IgD-negative memory B cell (primary cell): ENCODE results near the gene SIPA1L2. TPM values are rescaled to one million over a fixed set of nuclear protein-coding genes. Genes with fewer than 3 reads are reported as not detected.
A peak's percentile ranks its signal among the peaks of the same experiment; 100 is the strongest.
"Not testable (repeated sequence)": the region's sequence is repeated elsewhere in the genome, so short reads cannot be mapped to it uniquely, and the experiment has no call there.

Experiments
- H3K27ac Mint-ChIP-seq, 3 donors: one replicate each; pipeline ENCODE4 v1.8.0; 2020 to 2022; ENCODE audit warnings: mild to moderate bottlenecking in 3 of 3, mixed read lengths in 3 of 3, moderate library complexity in 1 of 3
- H3K27me3 Mint-ChIP-seq: one replicate; pipeline ENCODE4 v1.8.0; 2021; ENCODE audit warnings: mixed read lengths
- H3K36me3 Mint-ChIP-seq: one replicate; pipeline ENCODE4 v1.8.0; 2020; ENCODE audit warnings: mild to moderate bottlenecking, mixed read lengths
- H3K4me1 Mint-ChIP-seq, 3 donors: one replicate each; pipeline ENCODE4 v1.8.0; 2020 to 2022; ENCODE audit warnings: mixed read lengths in 3 of 3, mild to moderate bottlenecking in 1 of 3
- H3K4me3 Mint-ChIP-seq, 4 donors: one replicate each; pipeline ENCODE4 v1.8.0; 2020 to 2022; ENCODE audit warnings: mild to moderate bottlenecking in 4 of 4, mixed read lengths in 4 of 4, moderate library complexity in 3 of 4
- H3K9me3 Mint-ChIP-seq, 3 donors: one replicate each; pipeline ENCODE4 v1.8.0; 2020 to 2021; ENCODE audit warnings: mixed read lengths in 3 of 3, mild to moderate bottlenecking in 1 of 3
- polyA plus RNA-seq: library from polyadenylated mRNA; unstranded; fragments of 300-500 nt; fragmentation: Illumina TruSeq; gene quantifications from one replicate; pipeline ENCODE4 v1.2.3, GENCODE V29; 2021

Gene SIPA1L2
- polyA plus RNA-seq, 1 donor from 2014 or later: not detected

DNA sequence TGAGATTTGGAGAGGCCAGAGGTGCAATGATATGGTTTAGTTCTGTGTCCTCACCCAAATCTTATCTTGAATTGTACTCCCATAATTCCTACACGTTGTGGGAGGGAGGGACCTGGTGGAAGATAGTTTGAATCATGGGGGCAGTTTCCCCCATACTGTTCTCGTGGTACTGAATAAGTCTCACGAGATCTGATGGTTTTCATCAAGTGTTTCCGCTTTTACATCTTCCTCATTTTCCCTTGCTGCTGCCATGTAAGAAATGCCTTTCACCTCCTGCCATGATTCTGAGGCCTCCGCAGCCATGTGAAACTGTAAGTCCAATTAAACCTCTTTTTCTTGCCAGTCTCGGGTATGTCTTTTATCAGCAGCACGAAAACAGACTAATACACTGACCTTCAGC is 17.1 kb downstream of the SIPA1L2 start:
- not testable (repeated sequence) for H3K36me3 Mint-ChIP-seq, H3K27me3 Mint-ChIP-seq, H3K4me3 Mint-ChIP-seq, H3K27ac Mint-ChIP-seq, H3K9me3 Mint-ChIP-seq, H3K4me1 Mint-ChIP-seq

DNA sequence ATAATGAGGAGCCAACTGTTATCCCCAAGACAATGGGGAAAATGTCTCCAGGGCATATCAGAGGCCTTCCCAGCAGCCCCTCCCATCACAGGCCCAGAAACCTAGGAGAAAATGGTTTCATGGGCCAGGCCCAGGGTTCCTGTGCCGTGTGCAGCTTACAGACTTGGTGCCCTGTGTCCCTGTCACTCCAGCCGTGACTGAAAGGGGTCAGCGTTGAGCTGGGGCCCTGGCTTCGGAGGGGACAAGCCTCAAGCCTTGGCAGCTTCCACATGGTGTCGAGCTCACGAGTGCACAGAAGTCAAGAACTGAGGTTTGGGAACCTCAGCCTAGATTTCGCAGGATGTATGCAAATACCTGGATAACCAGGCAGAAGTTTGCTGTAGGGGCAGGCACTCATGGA is 18.1 kb downstream of the SIPA1L2 start:
- no peaks in the 10 kb centered on the region for H3K36me3 Mint-ChIP-seq
- no peaks in the 10 kb centered on the region for H3K9me3 Mint-ChIP-seq
- no peak overlapping the region for H3K4me3 Mint-ChIP-seq
- peaks cover 2% of the 10 kb centered on the region for H3K27me3 Mint-ChIP-seq
- no peaks in the 10 kb centered on the region for H3K4me1 Mint-ChIP-seq
- no peak overlapping the region for H3K27ac Mint-ChIP-seq

DNA sequence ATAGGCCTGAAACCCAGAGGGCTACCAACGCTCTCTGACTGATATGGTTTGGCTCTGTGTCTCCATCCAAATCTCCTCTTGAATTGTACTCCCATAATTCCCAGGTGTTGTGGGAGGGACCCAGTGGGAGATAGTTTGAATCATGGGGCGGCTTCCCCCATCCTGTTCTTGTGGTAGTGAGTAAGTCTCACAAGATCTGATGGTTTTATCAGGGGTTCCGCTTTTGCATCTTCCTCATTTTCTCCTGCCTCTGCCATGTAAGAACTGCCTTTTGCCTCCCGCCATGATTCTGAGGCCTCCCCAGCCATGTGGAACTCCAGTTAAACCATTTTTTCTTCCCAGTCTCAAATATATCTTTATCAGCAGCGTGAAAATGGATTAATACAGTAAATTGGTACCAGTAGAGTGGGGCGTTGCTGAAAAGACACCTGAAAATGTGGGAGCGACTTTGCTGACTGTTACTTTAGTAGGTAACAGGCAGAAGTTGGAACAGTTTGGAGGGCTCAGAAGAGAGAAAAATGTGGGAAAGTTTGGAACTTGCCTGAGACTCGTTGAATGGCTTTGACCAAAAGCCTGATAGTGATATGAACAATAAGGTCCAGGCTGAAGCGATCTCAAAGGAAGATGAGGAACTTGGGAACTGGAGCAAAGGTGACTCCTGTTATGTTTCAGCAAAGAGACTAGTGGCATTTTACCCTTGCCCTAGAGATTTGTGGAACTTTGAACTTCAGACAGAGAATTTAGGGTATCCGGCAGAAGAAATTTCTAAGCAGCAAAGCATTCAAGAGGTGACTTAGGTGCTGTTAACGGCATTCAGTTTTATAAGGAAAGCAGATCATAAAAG is 18.8 kb downstream of the SIPA1L2 start:
- H3K36me3 Mint-ChIP-seq, H3K9me3 Mint-ChIP-seq, H3K27me3 Mint-ChIP-seq, H3K4me1 Mint-ChIP-seq: not testable (repeated sequence)
- Mint-ChIP-seq H3K27ac (peak overlapping the region in 1 of 3 donors; percentile 73), H3K4me3 (peak overlapping the region in 1 of 4 donors; percentile 1)

DNA sequence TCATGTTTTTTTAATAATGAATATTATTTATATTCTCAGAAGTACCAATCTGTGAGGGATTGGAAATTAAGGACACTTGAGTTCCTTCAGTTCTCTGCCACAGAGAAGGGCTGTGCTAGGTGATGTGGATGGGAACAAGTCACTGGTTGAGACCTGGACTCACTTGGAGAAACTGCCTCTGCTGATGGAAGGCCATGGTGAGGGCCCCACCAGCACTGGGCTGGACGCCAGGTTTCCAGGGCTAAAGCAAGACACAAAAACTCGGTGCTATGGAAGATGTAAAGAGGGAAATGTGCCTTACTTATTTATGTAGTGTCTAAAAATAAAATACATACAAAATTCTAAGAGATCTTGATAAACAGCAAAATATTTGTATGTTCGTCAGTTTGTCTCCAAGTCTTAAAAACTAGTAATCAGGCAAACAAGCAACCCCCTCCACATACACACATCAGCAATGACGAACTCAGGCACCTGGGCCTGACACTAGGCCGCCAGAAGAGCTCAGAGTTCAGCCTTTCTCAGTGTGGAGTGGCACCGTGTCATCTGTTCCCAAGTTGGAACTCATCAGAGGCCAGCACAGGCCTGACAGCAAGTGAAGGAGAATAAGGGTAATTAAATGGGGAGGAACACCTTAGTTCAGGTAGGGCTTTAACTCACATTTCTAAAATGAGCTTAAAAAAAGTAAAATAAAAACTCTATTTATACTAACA is 19.6 kb downstream of the SIPA1L2 start:
- Mint-ChIP-seq H3K27ac (no peak overlapping the region), H3K36me3 (no peaks in the 10 kb centered on the region), H3K9me3 (no peaks in the 10 kb centered on the region), H3K4me1 (no peaks in the 10 kb centered on the region), H3K27me3 (no peaks in the 10 kb centered on the region), H3K4me3 (no peak overlapping the region)

DNA sequence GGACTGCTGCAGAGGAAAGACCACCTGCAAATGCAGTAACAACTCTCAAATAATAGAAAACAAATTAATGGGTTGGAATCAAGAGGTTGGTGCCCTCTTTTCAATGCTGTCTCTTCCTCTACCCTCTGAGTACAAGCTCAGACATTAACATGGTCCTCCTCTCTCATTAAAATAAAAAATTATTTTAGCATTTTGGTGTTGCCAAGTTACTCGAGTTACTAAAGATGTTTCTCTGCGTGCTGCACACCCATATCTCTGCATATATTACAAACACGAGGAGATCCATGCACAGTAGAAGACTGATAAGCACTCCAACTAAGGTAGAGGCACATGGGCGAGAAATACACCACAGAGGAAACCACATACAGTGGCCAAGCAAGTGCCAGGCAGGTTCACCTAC is 21.5 kb downstream of the SIPA1L2 start:
- Mint-ChIP-seq H3K9me3 (no peaks in the 10 kb centered on the region), H3K27ac (no peak overlapping the region), H3K4me3 (no peak overlapping the region), H3K36me3 (no peaks in the 10 kb centered on the region), H3K4me1 (no peaks in the 10 kb centered on the region), H3K27me3 (no peaks in the 10 kb centered on the region)

DNA sequence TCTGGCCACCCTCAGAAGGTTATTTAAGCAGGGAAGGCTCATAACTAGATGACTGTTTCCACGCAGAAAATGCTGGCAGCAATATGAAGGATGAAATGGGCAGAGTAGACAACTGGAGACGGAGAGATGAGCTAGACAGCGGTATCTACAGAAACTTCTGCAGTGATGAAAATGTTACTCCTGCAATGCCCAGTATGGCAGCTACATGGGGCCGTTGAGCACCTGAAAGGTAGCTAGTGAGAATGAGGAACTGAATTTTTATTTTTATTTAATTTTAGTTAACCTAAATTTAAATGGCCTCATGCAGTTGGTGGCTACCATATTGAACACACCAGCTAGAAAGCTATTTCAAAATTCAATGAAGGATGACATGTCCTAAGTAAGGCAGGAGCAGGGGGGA is 27.3 kb downstream of the SIPA1L2 start:
- Mint-ChIP-seq H3K4me3 (no peak overlapping the region), H3K27me3 (no peaks in the 10 kb centered on the region), H3K4me1 (peaks cover 0 to 12% (median 4%) of the 10 kb centered on the region in 3 donors), H3K9me3 (no peaks in the 10 kb centered on the region), H3K27ac (no peak overlapping the region), H3K36me3 (peaks cover 2% of the 10 kb centered on the region)

DNA sequence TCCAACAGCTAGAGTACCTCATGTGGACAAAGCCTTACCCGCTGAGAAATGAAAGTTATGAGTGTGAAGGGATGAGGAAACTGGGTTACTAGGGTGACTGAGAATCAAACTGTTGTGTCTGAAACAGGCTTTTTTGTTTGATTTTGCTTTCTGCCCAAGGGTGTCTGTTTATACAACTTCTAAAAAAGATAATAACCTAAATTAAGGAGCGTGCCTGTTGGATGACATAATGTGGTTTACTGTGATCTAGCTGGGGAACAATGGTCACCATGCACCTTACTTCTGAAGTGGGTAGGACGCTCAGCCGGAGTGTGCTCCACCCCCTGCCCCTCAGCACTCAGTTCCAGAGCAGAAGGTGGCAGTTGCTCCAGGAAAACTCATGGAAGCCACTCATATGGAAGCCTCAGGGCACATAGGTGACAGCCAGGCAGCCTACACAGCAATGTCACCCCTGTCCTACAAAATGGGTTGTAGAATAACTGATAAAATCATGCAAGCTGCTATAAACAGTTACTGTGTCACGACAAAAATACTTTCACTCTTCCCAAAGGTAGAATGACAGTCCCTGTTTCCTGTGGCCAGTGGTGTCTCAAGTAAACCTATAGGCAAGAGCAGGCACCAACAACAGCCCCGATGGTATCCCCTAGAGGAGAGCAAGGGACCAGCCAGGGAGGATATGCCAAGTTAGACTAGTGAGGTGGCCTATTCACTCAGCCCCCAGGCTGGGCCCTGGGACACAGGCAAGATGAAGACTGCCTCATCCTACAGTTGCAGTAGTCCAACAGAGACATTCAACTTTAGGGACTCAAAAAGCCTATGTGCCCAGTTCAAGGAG is 29.3 kb downstream of the SIPA1L2 start:
- Mint-ChIP-seq H3K4me3 (peak overlapping the region in 1 of 4 donors; percentile 36), H3K36me3 (peaks cover 2% of the 10 kb centered on the region), H3K9me3 (no peaks in the 10 kb centered on the region), H3K4me1 (peaks cover 6 to 21% (median 9%) of the 10 kb centered on the region in 3 donors), H3K27ac (no peak overlapping the region), H3K27me3 (no peaks in the 10 kb centered on the region)

DNA sequence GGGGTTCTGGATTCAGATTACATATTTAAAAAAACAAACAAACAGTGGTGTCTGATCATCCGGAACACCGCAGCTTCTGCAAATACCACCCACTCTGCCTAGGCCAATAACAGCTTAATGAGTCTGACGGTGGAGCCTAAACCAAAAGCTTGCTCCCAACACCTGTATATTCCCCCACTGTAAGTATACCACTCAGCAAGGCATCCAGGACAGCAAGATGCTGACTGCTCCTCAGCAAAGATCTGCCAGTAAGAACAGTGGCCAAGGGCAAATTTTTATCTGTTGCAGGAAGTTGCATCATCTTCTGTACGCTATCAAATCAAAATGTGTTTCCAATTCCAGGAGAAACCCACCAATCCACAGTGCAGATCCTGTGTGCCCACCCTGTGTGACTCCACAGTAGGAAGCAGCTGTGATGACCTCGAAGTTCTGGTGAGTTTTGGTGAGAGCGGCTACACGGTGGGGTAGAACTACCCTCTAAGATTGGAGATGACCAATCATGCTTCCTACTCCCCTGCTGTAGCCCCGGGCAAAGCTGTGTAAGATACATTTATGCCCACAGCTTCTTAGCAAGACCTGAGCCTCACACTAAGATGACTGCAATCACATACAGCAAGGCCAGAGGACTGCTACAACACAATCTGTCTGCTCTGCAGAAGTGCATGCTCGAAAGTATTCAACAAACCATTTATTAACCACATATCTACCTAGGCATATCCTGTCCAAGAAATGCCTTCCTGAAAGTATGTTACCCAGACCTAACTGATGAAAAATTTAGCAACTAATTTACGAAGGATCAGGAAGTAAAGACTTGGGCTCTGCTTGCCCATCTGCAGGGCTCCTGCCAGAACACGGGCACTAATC is 30.5 kb downstream of the SIPA1L2 start:
- Mint-ChIP-seq H3K4me1 (peaks cover 6 to 21% (median 9%) of the 10 kb centered on the region in 3 donors), H3K36me3 (peaks cover 2% of the 10 kb centered on the region), H3K27me3 (no peaks in the 10 kb centered on the region), H3K27ac (no peak overlapping the region), H3K9me3 (no peaks in the 10 kb centered on the region), H3K4me3 (peak overlapping the region in 2 of 4 donors; percentile 59 to 81)

DNA sequence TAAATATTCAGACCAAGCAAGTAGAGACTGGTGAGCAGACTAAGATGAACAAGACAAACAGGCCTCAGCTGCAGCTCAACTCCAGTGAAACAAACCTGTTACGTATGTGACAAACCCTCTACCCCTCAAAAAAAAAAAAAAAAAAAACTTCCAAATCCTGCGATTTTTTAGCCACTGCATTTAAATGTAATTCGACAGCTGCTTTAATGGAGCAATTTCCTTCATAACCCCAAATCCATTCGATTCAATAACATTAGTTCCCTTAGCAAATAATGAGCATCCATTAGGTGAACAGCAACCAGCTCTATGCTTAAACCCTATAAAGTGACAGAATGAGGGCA is 31.1 kb downstream of the SIPA1L2 start:
- peaks cover 2% of the 10 kb centered on the region for H3K36me3 Mint-ChIP-seq
- H3K27ac Mint-ChIP-seq: no peak overlapping the region
- H3K27me3 Mint-ChIP-seq: no peaks in the 10 kb centered on the region
- peaks cover 6 to 23% (median 9%) of the 10 kb centered on the region in 3 donors for H3K4me1 Mint-ChIP-seq
- no peaks in the 10 kb centered on the region for H3K9me3 Mint-ChIP-seq
- no peak overlapping the region for H3K4me3 Mint-ChIP-seq

DNA sequence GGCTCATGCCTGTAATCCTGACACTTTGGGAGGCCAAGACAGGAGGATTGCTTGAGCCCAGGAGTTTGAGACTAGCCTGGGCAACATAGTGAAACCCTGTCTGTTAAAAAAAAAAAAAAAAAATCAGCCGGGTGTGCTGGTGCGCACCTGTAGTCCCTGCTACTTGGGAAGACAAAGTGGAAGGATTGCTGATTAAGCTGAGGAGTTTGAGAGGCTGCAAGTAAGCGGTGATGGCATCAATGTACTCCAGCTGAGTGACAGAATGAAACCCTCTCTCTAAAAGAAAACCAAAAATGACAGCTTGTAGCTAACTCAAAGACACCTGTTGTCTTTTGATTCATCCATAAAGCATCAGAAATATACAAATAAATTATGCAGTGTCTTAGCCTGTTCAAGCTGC is 31.8 kb downstream of the SIPA1L2 start:
- peaks cover 2% of the 10 kb centered on the region for H3K36me3 Mint-ChIP-seq
- H3K9me3 Mint-ChIP-seq: no peaks in the 10 kb centered on the region
- H3K4me1 Mint-ChIP-seq: peaks cover 6 to 23% (median 9%) of the 10 kb centered on the region in 3 donors
- H3K4me3 Mint-ChIP-seq: peak overlapping the region in 1 of 4 donors; percentile 57
- no peaks in the 10 kb centered on the region for H3K27me3 Mint-ChIP-seq
- H3K27ac Mint-ChIP-seq: peak overlapping the region in 1 of 3 donors; percentile 86

DNA sequence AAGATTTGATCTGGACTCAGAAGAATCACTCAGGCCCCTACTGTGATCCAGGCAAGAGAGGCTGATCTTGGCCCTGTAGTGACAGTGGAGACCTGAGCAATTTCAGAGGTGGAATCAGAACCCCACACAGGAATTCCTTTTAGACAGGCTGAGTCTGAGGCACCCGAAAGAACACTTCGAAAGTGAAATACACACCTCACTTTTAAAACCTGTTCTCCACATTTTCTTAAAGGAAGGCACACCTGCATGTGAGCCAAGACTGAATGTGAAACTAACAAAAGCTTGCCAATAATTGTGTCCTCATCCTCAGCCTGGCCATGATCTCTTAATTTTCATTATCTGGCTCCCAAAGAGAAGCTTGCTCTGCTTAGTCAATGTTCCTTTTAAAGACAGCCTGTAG is 32.2 kb downstream of the SIPA1L2 start:
- Mint-ChIP-seq H3K36me3 (peaks cover 2% of the 10 kb centered on the region), H3K4me1 (peaks cover 6 to 23% (median 9%) of the 10 kb centered on the region in 3 donors), H3K27ac (peak overlapping the region in 1 of 3 donors; percentile 86), H3K27me3 (no peaks in the 10 kb centered on the region), H3K4me3 (no peak overlapping the region), H3K9me3 (no peaks in the 10 kb centered on the region)

DNA sequence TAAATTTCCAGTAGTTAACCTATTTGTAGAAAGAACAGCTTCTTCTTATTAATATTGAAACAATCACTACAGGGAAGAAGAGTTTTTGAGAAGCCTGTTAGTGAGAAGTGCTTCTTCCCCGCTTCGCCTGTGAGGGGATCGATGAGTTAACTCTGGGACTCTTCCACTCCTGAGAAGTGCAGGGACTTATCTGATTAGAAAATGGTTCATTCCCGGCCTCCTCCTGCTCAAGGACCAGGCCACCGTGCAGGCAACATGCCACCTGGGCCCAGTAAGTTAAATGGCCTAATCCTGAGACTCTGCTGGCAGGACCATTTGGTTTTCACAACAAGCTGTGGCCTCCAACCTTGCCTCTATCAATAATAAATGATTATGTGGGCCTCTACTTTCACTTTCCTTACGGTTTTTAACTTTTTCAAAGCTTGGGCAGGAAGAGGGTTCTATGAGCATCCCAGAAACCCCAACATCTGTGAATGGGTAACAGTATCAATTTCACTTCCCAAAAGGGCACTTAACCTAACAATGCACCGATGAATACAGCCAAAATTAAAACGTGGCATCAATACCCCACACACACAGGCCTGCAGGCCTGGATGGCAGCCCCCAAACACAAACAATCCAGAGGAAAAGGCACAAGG is 33.1 kb downstream of the SIPA1L2 start:
- Mint-ChIP-seq H3K4me1 (peaks cover 6 to 23% (median 9%) of the 10 kb centered on the region in 3 donors), H3K9me3 (no peaks in the 10 kb centered on the region), H3K27me3 (no peaks in the 10 kb centered on the region), H3K36me3 (no peaks in the 10 kb centered on the region), H3K4me3 (peak overlapping the region in 3 of 4 donors; percentile 15 to 70 (median 38)), H3K27ac (peak overlapping the region in 2 of 3 donors; percentile 59 to 77)

DNA sequence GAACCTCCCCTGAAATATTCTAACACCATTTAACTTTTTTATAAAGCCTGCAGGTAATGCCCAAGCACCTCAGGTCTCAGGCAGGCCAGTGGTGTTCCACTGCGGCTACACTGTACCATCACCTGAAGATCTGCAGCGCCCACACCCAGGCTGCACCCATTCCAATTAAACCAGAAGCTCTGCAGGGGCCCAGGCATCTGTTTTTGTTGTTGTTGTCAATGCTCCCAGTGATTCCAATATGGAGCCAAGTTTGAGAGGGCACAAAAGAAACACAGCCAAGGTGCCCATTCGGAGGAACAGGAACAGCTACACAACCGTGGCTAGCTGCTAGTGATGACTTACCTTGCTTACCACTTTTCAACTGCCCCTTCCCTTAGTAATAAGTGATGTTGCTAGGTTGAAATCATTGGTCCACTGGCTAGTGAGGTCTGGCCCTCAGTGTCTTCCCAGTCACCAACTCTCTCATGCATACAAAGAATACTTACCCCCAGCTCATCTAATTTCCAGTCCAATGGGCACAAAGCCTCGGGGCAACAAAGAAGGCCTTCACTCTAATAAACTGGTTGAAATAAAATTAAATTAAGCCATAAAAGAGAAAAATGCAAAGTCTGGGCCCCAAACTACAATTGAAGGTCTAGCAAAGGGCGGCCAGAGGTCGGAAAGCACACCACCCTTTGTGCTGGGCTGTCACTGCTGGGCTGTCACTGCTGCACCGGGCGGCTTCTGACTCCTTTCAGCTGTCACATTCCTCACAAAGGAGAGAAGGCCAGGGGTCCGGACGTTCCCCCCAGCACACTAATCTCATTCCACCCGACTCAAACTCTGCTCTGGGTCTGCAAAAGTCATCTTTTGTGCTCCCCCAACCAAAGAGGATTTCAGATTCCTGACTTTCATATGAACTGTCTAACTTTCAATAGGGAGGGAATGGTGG is 34.9 kb downstream of the SIPA1L2 start:
- no peak overlapping the region for H3K4me3 Mint-ChIP-seq
- peak overlapping the region in 1 of 3 donors; percentile 20 for H3K27ac Mint-ChIP-seq
- no peaks in the 10 kb centered on the region for H3K27me3 Mint-ChIP-seq
- no peaks in the 10 kb centered on the region for H3K36me3 Mint-ChIP-seq
- H3K4me1 Mint-ChIP-seq: peaks cover 12 to 33% (median 13%) of the 10 kb centered on the region in 3 donors
- H3K9me3 Mint-ChIP-seq: peaks cover 0 to under 1% (median 0%) of the 10 kb centered on the region in 3 donors
